HEK293T (cell line): Measurements from ENCODE around the gene TRAF3.
"Not testable (repeated sequence)": the region's sequence is repeated elsewhere in the genome, so short reads cannot be mapped to it uniquely, and the experiment has no call there.

Experiments
- CTCF ChIA-PET: fragments of 350-600 bp; formaldehyde crosslinking; extraction: SDS; loops from one replicate; lab custom pipeline; 2021; ENCODE audit warnings: antibody characterized with exemption, inconsistent platforms; lab: Yijun Ruan, JAX
- POLR2A ChIA-PET: fragments of 350-600 bp; formaldehyde crosslinking; extraction: SDS; loops from one replicate; lab custom pipeline; 2020; ENCODE audit warnings: antibody characterized with exemption, inconsistent platforms; lab: Yijun Ruan, JAX
- DNase-seq: peaks from one replicate; pipeline ENCODE4 v3.0.0; 2012; ENCODE audit warnings: mixed read lengths; ENCODE audit errors: extremely low spot score
- ARNT ChIP-seq: fragments of 450-650 bp; IDR thresholded peaks from 2 replicates; pipeline ENCODE4 v1.6.1; 2017; ENCODE audit warnings: mild to moderate bottlenecking
- BHLHE40 ChIP-seq: fragments of 450-650 bp; IDR thresholded peaks from 2 replicates; pipeline ENCODE4 v1.6.1; 2016; ENCODE audit warnings: mild to moderate bottlenecking, moderate library complexity, borderline replicate concordance
- CTBP1 ChIP-seq: fragments of 450-650 bp; IDR thresholded peaks from 2 replicates; pipeline ENCODE4 v1.6.1; 2016; ENCODE audit warnings: borderline replicate concordance
- ELF4 ChIP-seq: fragments of 450-650 bp; IDR thresholded peaks from 2 replicates; pipeline ENCODE4 v1.6.1; 2017; ENCODE audit warnings: antibody characterized with exemption
- FOXA1 ChIP-seq: fragments of 450-650 bp; IDR thresholded peaks from 2 replicates; pipeline ENCODE4 v1.6.1; 2016; ENCODE audit warnings: mild to moderate bottlenecking
- FOXK2 ChIP-seq: fragments of 450-650 bp; IDR thresholded peaks from 2 replicates; pipeline ENCODE4 v1.6.1; 2016; ENCODE audit warnings: mild to moderate bottlenecking
- FOXM1 ChIP-seq: fragments of 450-650 bp; IDR thresholded peaks from 2 replicates; pipeline ENCODE4 v1.6.1; 2017; ENCODE audit warnings: mild to moderate bottlenecking, borderline replicate concordance
- HDGF ChIP-seq: fragments of 450-650 bp; IDR thresholded peaks from 2 replicates; pipeline ENCODE4 v1.6.1; 2017; ENCODE audit warnings: antibody characterized with exemption, borderline replicate concordance
- L3MBTL2 ChIP-seq: fragments of 450-650 bp; conservative IDR thresholded peaks from 2 replicates; pipeline ENCODE4 v1.6.1; 2016; ENCODE audit warnings: mild to moderate bottlenecking
- LEF1 ChIP-seq: fragments of 450-650 bp; IDR thresholded peaks from 2 replicates; pipeline ENCODE4 v1.6.1; 2017; ENCODE audit warnings: mild to moderate bottlenecking, borderline replicate concordance
- NFRKB ChIP-seq: fragments of 450-650 bp; IDR thresholded peaks from 2 replicates; pipeline ENCODE4 v1.6.1; 2016; ENCODE audit warnings: mild to moderate bottlenecking, moderate library complexity
- SP1 ChIP-seq: fragments of 450-650 bp; IDR thresholded peaks from 2 replicates; pipeline ENCODE4 v1.6.1; 2017
- SUZ12 ChIP-seq: fragments of 450-650 bp; IDR thresholded peaks from 2 replicates; pipeline ENCODE4 v1.6.1; 2016; ENCODE audit warnings: mild to moderate bottlenecking
- TARDBP ChIP-seq: fragments of 450-650 bp; IDR thresholded peaks from 2 replicates; pipeline ENCODE4 v1.6.1; 2016
- ZNF384 ChIP-seq: fragments of 450-650 bp; IDR thresholded peaks from 2 replicates; pipeline ENCODE4 v1.6.1; 2016
- TF ChIP-seq, protein P1 (sequence below): fragments of 450-650 bp; IDR thresholded peaks from 2 replicates; pipeline ENCODE4 v1.6.1; 2016

TRAF3 gene

DNA sequence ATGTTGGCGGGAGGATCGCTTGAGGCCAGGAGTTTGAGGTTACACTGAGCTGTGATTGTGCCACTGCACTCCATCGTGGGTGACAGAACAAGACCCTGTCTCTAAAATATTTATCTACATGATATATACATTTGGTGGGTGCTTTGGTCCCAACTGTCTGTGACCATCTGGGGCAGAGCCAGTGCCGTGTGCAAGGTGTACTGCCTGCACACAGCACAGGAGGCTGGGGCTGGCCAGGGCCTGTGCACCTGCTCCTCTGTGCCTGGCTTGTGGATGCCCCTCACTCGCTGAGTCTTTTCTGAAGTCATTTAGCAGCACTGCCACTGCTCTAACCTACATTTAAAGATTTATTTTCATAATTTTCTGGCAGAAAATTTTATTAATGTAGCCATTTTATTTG is 58.7 kb downstream of the TRAF3 start:
- TF ChIP-seq SP1: no peak
- TF ChIP-seq NFRKB: no peak
- no peak for TF ChIP-seq FOXM1
- no peak for TF ChIP-seq CTBP1
- no peak for TF ChIP-seq L3MBTL2
- TF ChIP-seq LEF1: no peak
- TF ChIP-seq ZNF384: no peak
- TF ChIP-seq FOXK2: no peak
- TF ChIP-seq ELF4: no peak
- no peak for TF ChIP-seq SUZ12
- ChIA-PET POLR2A (interaction anchor here (0.6 kb wide), 1 partner anchor 225 kb away, joined by 3 read pairs; no protein-coding TSS in a partner anchor), CTCF (no interaction called here)
- DNase-seq: no peak

DNA sequence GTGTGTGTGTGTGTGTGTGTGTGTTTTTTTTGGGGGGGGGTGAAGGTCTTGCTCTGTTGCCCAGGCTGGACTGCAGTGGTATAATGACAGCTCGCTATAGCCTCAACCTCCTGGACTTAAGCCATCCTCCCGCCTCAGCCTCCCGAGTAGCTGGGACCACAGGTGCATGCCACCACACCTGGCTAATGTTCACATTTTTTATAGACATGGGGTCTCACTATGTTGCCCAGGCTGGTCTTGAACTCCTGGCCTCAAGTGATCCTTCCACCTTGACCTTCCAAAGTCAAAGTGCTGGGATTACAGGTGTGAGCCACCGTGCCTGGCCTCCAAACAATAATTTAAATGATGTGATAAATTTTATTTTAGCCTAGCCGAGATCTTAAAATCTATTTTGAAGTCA is 59.9 kb downstream of the TRAF3 start:
- POLR2A ChIA-PET, CTCF ChIA-PET, DNase-seq: not testable (repeated sequence)

DNA sequence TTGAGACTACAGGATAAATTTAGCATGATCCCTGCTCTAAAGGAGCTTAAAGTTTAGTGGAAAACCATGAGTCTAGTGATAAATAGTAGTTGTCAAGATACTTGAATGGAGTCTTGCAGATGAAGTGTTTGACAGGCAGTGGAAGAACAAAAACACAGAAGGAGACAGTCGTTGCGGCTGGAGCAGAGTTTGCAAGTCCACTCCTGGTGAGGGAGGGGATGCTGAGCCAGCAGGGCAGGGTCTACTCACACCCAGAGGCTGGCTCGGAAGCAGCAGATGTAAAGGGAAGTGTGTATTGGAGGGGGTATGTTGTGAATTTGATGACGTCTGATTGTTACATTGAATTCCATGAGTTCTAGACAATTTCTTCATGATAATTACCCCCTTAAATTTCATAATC is 61.3 kb downstream of the TRAF3 start:
- DNase-seq: no peak
- TF ChIP-seq ELF4 (no peak), SUZ12 (no peak), BHLHE40 (no peak), LEF1 (no peak), FOXM1 (no peak), FOXK2 (no peak)
- ChIA-PET POLR2A (no interaction called here), CTCF (no interaction called here)

DNA sequence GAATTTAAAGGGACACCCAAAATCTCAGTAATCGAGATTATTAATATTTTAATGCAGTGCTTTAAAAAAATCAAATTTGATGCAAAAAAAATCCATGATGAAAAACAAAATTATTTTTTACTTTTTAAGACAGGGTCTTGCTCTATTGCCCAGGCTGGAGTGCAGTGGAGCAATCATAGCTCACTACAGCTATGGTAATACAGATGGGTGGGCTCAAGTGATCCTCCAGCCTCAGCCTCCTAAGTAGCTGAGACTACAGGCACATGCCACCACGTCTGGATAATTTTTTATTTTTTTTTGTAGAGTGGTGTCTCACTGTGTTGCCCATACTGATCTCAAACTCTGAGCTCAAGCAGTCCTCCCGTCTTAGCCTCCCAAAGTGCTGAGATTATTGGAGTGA is 62.9 kb downstream of the TRAF3 start:
- ChIA-PET CTCF (interaction anchor here (0.6 kb wide), 1 partner anchor 77 kb away, joined by 6 read pairs; no protein-coding TSS in a partner anchor), POLR2A (no interaction called here)
- no peak for DNase-seq
- no peak for TF ChIP-seq FOXA1
- no peak for TF ChIP-seq FOXM1
- TF ChIP-seq ARNT: no peak
- no peak for TF ChIP-seq CTBP1
- no peak for TF ChIP-seq FOXK2
- no peak for TF ChIP-seq TARDBP

DNA sequence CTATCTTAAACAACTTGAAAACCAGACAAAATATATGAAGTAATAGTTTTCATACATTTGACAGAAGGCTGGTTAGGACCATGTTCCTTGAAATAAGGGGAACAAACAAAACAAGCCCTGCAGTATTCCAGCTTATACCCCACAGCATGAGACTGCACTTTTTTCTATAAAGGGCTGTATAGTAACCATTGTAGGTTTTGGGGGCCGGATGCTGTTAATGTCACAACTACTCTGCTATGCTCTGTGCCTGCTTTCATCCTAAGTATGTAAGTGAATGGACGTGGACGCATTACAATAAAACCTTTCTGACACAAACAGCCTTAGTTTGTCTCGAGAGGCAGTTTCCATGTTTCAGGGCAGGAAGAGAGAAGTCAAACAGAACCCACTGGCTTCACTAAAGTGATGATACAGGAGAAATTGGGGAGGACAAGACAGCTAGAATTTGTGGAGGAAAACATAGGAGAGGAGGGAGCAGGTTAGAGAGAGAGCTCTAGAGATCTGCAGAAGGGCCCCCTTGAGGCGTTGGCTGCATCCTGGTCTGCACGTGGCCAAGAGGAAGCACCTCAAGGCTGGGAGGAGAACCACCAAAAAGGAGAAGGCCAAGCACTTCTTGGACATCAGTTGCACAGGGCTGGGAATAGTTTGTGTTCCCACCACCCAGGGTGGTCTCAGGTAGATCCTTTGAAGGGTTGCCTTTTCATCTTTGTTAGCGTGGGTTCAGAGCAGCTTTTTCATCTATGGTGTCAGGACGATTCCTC is 63.7 kb downstream of the TRAF3 start:
- POLR2A ChIA-PET: no interaction called here
- no peak for DNase-seq
- CTCF ChIA-PET: interaction anchor here (0.6 kb wide), 1 partner anchor 78 kb away, joined by 6 read pairs; no protein-coding TSS in a partner anchor
- TF ChIP-seq HDGF: no peak
- TF ChIP-seq SP1: no peak
- no peak for TF ChIP-seq ELF4
- no peak for TF ChIP-seq FOXA1
- no peak for TF ChIP-seq CTBP1
- no peak for TF ChIP-seq TARDBP
- no peak for TF ChIP-seq BHLHE40
- TF ChIP-seq ARNT: no peak
- TF ChIP-seq ZNF384: no peak
- no peak for TF ChIP-seq SUZ12
- TF ChIP-seq, protein P1, sequence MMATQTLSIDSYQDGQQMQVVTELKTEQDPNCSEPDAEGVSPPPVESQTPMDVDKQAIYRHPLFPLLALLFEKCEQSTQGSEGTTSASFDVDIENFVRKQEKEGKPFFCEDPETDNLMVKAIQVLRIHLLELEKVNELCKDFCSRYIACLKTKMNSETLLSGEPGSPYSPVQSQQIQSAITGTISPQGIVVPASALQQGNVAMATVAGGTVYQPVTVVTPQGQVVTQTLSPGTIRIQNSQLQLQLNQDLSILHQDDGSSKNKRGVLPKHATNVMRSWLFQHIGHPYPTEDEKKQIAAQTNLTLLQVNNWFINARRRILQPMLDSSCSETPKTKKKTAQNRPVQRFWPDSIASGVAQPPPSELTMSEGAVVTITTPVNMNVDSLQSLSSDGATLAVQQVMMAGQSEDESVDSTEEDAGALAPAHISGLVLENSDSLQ: no peak

DNA sequence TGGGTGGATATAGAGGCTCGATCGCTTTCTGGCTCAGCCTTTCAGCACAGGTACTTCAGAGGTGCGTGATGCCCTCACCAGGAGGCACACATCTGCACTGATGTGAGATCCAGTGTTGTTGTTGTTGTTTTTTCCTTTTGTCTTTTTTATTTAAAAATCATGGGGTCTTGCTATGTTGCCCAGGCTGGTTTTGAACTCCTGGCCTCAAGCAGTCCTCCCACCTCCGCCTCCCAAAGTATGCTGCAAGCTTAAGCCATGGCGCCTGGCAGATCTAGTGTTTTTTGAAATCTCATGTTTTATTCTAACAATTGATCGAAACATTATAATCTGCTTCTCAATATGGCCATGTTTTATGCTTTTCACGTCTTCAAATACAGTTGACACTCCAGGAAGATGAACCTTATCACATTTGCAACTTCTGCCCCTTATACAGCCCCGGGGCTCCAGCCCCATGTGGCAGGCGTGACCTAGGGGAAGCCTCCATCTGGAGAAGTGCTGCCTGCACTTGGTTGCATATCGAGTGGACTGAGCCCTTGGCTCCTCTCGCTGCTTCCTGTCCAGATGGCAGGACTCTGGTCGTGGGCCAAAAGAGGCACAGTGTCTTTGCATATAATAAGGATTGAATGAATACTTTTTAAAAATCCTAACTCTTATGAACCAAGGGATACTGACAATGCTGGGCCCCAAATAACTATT is 71.7 kb downstream of the TRAF3 start:
- ChIA-PET CTCF (no interaction called here), POLR2A (no interaction called here)
- TF ChIP-seq ZNF384 (no peak), ARNT (no peak), NFRKB (no peak), BHLHE40 (no peak), FOXM1 (no peak), ELF4 (no peak), TARDBP (no peak), CTBP1 (no peak), L3MBTL2 (no peak), SUZ12 (no peak), HDGF (no peak)
- TF ChIP-seq, protein P1: no peak
- DNase-seq: no peak
